GM18505 (cell line): Measurements from ENCODE around the gene ARFIP2.

Experiments used
- ATAC-seq: cut with Tn5 transposase; IDR thresholded peaks from one replicate; pipeline ENCODE4 v1.9.1; 2021; ENCODE audit not compliant: unreplicated experiment
- POLR2A ChIP-seq: IDR thresholded peaks from 4 replicates; pipeline ENCODE4 v1.6.1; 2011; ENCODE audit warnings: borderline replicate concordance; ENCODE audit not compliant: insufficient read depth, insufficient read length; ENCODE audit errors: extremely low read depth

Gene ARFIP2

GRCh38 chr11:6497069-6497839 lies 16.1 kb upstream of the ARFIP2 start, which contains the start of gene DNHD1:
DNHD1 (plus strand) TSS chr11:6497280; CDS start chr11:6498216, 936 bp downstream.
- ATAC-seq: no peak
- TF ChIP-seq POLR2A: no peak

DNA sequence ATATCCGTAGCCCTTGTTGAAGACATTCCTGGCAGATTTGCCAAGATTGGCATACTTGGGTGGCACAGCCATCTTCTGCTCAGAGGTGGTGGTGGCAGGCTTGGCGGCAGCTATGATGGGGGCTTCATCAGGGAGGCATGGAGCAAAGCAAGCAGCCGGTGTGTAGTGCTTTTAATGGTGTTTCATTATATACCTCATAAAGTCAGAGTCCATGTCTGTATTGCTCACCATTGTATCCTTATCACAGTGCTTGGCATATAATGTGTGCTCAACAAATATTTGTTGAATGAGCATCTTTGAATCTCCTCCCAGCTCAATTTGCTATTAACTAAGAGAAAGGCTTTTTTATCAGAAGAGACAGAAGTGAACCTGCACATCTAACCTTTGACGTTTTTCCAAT lies 8.2 kb upstream of the ARFIP2 start:
- TF ChIP-seq POLR2A: no peak
- ATAC-seq: no peak

GRCh38 chr11:6488821-6489220 lies 7.7 kb upstream of the ARFIP2 start:
- TF ChIP-seq POLR2A: no peak
- ATAC-seq: no peak

DNA sequence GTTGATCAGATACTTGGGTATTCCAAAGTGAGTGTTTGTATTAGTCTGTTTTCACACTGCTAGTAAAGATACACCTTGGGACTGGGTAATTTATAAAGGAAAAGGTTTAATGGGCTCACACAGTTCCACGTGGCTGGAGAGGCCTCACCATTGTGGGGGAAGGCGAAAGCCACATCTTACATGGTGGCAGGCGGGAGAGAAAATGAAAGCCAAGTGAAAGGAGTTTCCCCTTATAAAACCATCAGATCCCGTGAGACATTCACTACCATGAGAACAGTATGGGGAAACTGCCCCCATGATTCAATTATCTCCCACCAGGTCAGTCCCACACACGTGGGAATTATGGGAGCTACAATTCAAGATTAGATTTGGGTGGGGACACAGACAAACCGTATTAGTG lies 7.2 kb upstream of the ARFIP2 start:
- ATAC-seq: no peak
- no peak for TF ChIP-seq POLR2A

- ATAC-seq: no peak
- TF ChIP-seq POLR2A: no peak
Measured at GRCh38 chr11:6486938-6487337, 5.8 kb upstream of the ARFIP2 start.

GRCh38 chr11:6486256-6486655 lies 5.1 kb upstream of the ARFIP2 start:
- TF ChIP-seq POLR2A: no peak
- ATAC-seq: no peak

GRCh38 chr11:6485661-6486060 lies 4.5 kb upstream of the ARFIP2 start:
- TF ChIP-seq POLR2A: no peak
- no peak for ATAC-seq

- no peak for ATAC-seq
- no peak for TF ChIP-seq POLR2A
Measured at GRCh38 chr11:6483015-6483414, 1.9 kb upstream of the ARFIP2 start.

- no peak for TF ChIP-seq POLR2A
- no peak for ATAC-seq
Measured at GRCh38 chr11:6482441-6482840, 1.3 kb upstream of the ARFIP2 start.

DNA sequence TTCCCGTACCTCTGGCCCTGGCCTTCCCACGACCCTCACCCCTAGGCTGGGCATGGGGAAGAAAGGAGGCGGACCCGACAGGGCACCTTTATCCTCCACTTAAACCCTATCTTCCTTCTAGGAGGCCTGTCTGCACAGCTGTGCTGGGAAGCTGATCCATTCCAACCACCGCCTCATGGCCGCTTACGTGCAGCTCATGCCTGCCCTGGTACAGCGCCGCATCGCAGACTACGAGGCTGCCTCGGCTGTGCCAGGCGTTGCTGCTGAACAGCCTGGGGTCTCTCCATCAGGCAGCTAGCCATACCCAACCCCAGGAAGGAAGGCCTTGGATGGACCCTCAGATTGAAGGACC lies 769 bp upstream of the ARFIP2 start:
- ATAC-seq: peak; percentile 2
- no peak for TF ChIP-seq POLR2A

- no peak for TF ChIP-seq POLR2A
- ATAC-seq: no peak
Measured at GRCh38 chr11:6480299-6480914, 724 bp downstream of the ARFIP2 start.

- TF ChIP-seq POLR2A: no peak
- ATAC-seq: no peak
Measured at GRCh38 chr11:6476571-6476970, 4.6 kb downstream of the ARFIP2 start.

- no peak for TF ChIP-seq POLR2A
- ATAC-seq: no peak
Measured at GRCh38 chr11:6475936-6476335, 5.2 kb downstream of the ARFIP2 start.

GRCh38 chr11:6474806-6475500 lies 6.2 kb downstream of the ARFIP2 start:
- no peak for TF ChIP-seq POLR2A
- ATAC-seq: no peak
